WERI-Rb-1 (cell line): Measurements from ENCODE around the gene CHRM4.

Experiments
- DNase-seq: peaks from one replicate; pipeline ENCODE4 v3.0.0-alpha.2; 2020
- H3K27ac ChIP-seq: fragments of 250-450 bp; sonication (Bioruptor Pico); 2 replicates; pipeline ENCODE4 v1.5.1; 2020; ENCODE audit warnings: mild to moderate bottlenecking, moderate library complexity
- H3K27me3 ChIP-seq: fragments of 250-450 bp; sonication (Bioruptor Pico); 2 replicates; pipeline ENCODE4 v1.5.1; 2021; ENCODE audit warnings: mild to moderate bottlenecking, low read depth, moderate library complexity; ENCODE audit not compliant: insufficient read depth, severe bottlenecking
- H3K36me3 ChIP-seq: fragments of 250-450 bp; sonication (Bioruptor Pico); 2 replicates; pipeline ENCODE4 v1.5.1; 2020; ENCODE audit warnings: mild to moderate bottlenecking, moderate library complexity
- H3K4me3 ChIP-seq: 2 replicates; pipeline ENCODE4 v1.5.1; 2011; ENCODE audit warnings: low read depth, mild to moderate bottlenecking, control low read depth, low read length
- H3K9me3 ChIP-seq: fragments of 250-450 bp; sonication (Bioruptor Pico); 2 replicates; pipeline ENCODE4 v1.5.1; 2021; ENCODE audit warnings: mild to moderate bottlenecking, moderate library complexity; ENCODE audit not compliant: severe bottlenecking
- TF ChIP-seq, protein P1 (sequence below): IDR thresholded peaks from 2 replicates; pipeline ENCODE4 v1.5.1; 2011; ENCODE audit warnings: low read depth, mild to moderate bottlenecking, control low read depth, inconsistent platforms, low read length

Gene CHRM4

GRCh38 chr11:46335271-46335670 lies 56.3 kb downstream of the CHRM4 start:
- DNase-seq, result no peak
- no peak overlapping the region for H3K27ac ChIP-seq
- no peaks in the 10 kb centered on the region for H3K36me3 ChIP-seq
- no peaks in the 10 kb centered on the region for H3K9me3 ChIP-seq
- H3K4me3 ChIP-seq, result no peak overlapping the region
- no peaks in the 10 kb centered on the region for H3K27me3 ChIP-seq
- TF ChIP-seq, protein P1, sequence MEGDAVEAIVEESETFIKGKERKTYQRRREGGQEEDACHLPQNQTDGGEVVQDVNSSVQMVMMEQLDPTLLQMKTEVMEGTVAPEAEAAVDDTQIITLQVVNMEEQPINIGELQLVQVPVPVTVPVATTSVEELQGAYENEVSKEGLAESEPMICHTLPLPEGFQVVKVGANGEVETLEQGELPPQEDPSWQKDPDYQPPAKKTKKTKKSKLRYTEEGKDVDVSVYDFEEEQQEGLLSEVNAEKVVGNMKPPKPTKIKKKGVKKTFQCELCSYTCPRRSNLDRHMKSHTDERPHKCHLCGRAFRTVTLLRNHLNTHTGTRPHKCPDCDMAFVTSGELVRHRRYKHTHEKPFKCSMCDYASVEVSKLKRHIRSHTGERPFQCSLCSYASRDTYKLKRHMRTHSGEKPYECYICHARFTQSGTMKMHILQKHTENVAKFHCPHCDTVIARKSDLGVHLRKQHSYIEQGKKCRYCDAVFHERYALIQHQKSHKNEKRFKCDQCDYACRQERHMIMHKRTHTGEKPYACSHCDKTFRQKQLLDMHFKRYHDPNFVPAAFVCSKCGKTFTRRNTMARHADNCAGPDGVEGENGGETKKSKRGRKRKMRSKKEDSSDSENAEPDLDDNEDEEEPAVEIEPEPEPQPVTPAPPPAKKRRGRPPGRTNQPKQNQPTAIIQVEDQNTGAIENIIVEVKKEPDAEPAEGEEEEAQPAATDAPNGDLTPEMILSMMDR, result no peak

- Histone ChIP-seq H3K27ac (no peak overlapping the region), H3K36me3 (no peaks in the 10 kb centered on the region), H3K27me3 (no peaks in the 10 kb centered on the region), H3K4me3 (no peak overlapping the region), H3K9me3 (no peaks in the 10 kb centered on the region)
- DNase-seq, result no peak
- TF ChIP-seq, protein P1, result no peak
Observed at GRCh38 chr11:46334211-46334610, 57.4 kb downstream of the CHRM4 start.
